ENCODE results near the gene ZNRD2. TPM values are rescaled to one million over a fixed set of nuclear protein-coding genes. Genes with fewer than 3 reads are reported as not detected.

The ZNRD2 gene
- polyA plus RNA-seq, 3 donors = 48.5 to 65.1 (median 56.2) TPM

GRCh38 chr11:65575568-65576231 lies 5.4 kb downstream of the ZNRD2 start, which contains the start of gene EHBP1L1:
Gene EHBP1L1, plus strand, starts transcription at chr11:65576053. Its CDS starts 250 bp downstream, at chr11:65576303.
- no peaks in the 10 kb centered on the region for H3K9me3 ChIP-seq (replicated peaks in 1 of 2; ENCODE audit: control insufficient read depth in 1 of 2, insufficient read depth in 1 of 2, low read length in 2 of 2)
- WGBS (ENCODE audit: insufficient coverage) = 0% methylated on average over 53 of the region's 69 CpGs
- peak within 1 kb of the TSS; percentile 80 for H3K9ac ChIP-seq (ENCODE audit: insufficient read depth, low read length, poor library complexity, severe bottlenecking)
- peaks cover 0 to 2% (median 0%) of the 10 kb centered on the region in 7 donors for H3K9me3 Mint-ChIP-seq
- peak within 1 kb of the TSS; percentile 85 to 93 for H3K27ac ChIP-seq (ENCODE audit: low read depth in 1 of 2, low read length in 2 of 2)
- H3K27me3 ChIP-seq (ENCODE audit: control insufficient read depth in 2 of 2, insufficient read depth in 2 of 2, low read length in 2 of 2) = no peaks in the 10 kb centered on the region
- peaks cover 77% of the 10 kb centered on the region for H4K20me1 ChIP-seq (ENCODE audit: insufficient read depth, low read length)
- TF ChIP-seq, protein P1, sequence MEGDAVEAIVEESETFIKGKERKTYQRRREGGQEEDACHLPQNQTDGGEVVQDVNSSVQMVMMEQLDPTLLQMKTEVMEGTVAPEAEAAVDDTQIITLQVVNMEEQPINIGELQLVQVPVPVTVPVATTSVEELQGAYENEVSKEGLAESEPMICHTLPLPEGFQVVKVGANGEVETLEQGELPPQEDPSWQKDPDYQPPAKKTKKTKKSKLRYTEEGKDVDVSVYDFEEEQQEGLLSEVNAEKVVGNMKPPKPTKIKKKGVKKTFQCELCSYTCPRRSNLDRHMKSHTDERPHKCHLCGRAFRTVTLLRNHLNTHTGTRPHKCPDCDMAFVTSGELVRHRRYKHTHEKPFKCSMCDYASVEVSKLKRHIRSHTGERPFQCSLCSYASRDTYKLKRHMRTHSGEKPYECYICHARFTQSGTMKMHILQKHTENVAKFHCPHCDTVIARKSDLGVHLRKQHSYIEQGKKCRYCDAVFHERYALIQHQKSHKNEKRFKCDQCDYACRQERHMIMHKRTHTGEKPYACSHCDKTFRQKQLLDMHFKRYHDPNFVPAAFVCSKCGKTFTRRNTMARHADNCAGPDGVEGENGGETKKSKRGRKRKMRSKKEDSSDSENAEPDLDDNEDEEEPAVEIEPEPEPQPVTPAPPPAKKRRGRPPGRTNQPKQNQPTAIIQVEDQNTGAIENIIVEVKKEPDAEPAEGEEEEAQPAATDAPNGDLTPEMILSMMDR (IDR thresholded peaks at IDR 0.05) = no peak
- H3K79me2 ChIP-seq (ENCODE audit: insufficient read depth, low read length) = peaks cover 85% of the 10 kb centered on the region
- H3K4me3 Mint-ChIP-seq = peak within 1 kb of the TSS; percentile 90 to 95
- no peaks in the 10 kb centered on the region for H3K27me3 Mint-ChIP-seq (ENCODE audit: low read depth in 3 of 3)
- peaks cover 63 to 83% of the 10 kb centered on the region in 2 donors for H3K4me1 ChIP-seq (ENCODE audit: control insufficient read depth in 1 of 2, insufficient read depth in 2 of 2, low read length in 2 of 2)
- peak within 1 kb of the TSS; percentile 93 to 99 (median 97) for H3K27ac Mint-ChIP-seq
- intact Hi-C loops (cut with micrococcal nuclease) = loop anchor here (2.0 to 10.0 kb wide), 3 partner anchors 35 to 551 kb away; partner anchors contain the start of genes MAP3K11 (in 1 of the 2) and SNX15 (in 1 of the 2)
- H3K36me3 ChIP-seq (replicated peaks in 1 of 2; ENCODE audit: control insufficient read depth in 1 of 2, insufficient read depth in 2 of 2, low read length in 2 of 2) = peaks cover 27% of the 10 kb centered on the region in 2 donors
- peak within 1 kb of the TSS; percentile 68 to 100 (median 98) for H3K4me3 ChIP-seq (replicated peaks in 1 of 3; ENCODE audit: low read depth in 2 of 3, low read length in 3 of 3)
- H2AFZ ChIP-seq (ENCODE audit: insufficient read depth, low read depth, low read length, poor library complexity, severe bottlenecking) = peak within 1 kb of the TSS; percentile 26
- DNase-seq = peak; percentile 63 to 81 (median 72)
- H3K36me3 Mint-ChIP-seq = peaks cover 24 to 37% of the 10 kb centered on the region in 2 donors
- peaks cover 62% of the 10 kb centered on the region for H3K4me1 Mint-ChIP-seq
- H3K4me2 ChIP-seq (replicated peaks; ENCODE audit: extremely low read depth, low read length, poor library complexity, severe bottlenecking) = peak within 1 kb of the TSS; percentile 97

DNA sequence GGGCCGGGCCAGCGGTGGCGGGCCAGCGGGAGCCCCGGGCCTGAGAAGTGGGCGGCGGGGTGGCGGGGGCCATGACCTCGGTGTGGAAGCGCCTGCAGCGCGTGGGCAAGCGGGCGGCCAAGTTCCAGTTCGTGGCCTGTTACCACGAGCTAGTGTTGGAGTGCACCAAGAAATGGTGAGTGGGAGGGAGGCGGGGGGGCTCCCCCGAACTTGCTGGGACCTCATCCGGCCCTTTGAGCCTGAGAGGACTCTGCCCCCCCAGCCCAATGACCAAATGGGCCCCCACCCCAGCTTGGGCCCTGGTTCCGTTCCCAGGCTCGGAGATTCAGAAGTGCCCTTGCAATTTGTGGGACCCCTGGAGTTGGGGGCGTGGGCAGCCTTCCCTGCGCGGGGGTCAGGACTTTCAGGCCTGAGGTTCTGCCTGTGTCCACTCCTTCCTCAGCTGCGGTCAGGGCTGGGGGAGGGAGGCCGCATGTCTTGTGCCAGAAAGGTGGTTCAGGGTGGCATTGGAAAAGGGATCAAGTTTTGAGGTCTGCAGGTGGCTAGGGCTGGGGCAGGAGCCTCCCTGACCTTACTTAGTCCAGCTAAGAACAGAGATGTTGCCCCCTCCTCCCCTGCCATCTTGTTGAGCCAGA lies 6.1 kb downstream of the ZNRD2 start:
- H3K36me3 ChIP-seq (replicated peaks in 1 of 2; ENCODE audit: control insufficient read depth in 1 of 2, insufficient read depth in 2 of 2, low read length in 2 of 2) = peaks cover 33 to 34% of the 10 kb centered on the region in 2 donors
- intact Hi-C loops (cut with micrococcal nuclease) = loop anchor here (5.0 to 10.0 kb wide), 2 partner anchors 36 to 552 kb away; partner anchors contain the start of genes MAP3K11 (in 1 of the 2) and SNX15 (in 1 of the 2)
- Mint-ChIP-seq H3K36me3 (peaks cover 28 to 43% of the 10 kb centered on the region in 2 donors), H3K27ac (peak overlapping the region; percentile 93 to 97 (median 95)), H3K27me3 (ENCODE audit: low read depth in 3 of 3) (no peaks in the 10 kb centered on the region), H3K9me3 (peaks cover 0 to 2% (median 0%) of the 10 kb centered on the region in 7 donors), H3K4me1 (peaks cover 56% of the 10 kb centered on the region), H3K4me3 (peak overlapping the region; percentile 90 to 95)
- peak overlapping the region; percentile 80 for H3K9ac ChIP-seq (ENCODE audit: insufficient read depth, low read length, poor library complexity, severe bottlenecking)
- no peak for DNase-seq
- H3K79me2 ChIP-seq (ENCODE audit: insufficient read depth, low read length) = peaks cover 85% of the 10 kb centered on the region
- TF ChIP-seq, protein P1 (IDR thresholded peaks at IDR 0.05) = no peak
- H3K27ac ChIP-seq (ENCODE audit: low read depth in 1 of 2, low read length in 2 of 2) = peak overlapping the region; percentile 82 to 93
- H3K9me3 ChIP-seq (replicated peaks in 1 of 2; ENCODE audit: control insufficient read depth in 1 of 2, insufficient read depth in 1 of 2, low read length in 2 of 2) = no peaks in the 10 kb centered on the region
- H3K4me1 ChIP-seq (ENCODE audit: control insufficient read depth in 1 of 2, insufficient read depth in 2 of 2, low read length in 2 of 2) = peaks cover 57 to 79% of the 10 kb centered on the region in 2 donors
- H2AFZ ChIP-seq (ENCODE audit: insufficient read depth, low read depth, low read length, poor library complexity, severe bottlenecking) = no peak overlapping the region
- no peaks in the 10 kb centered on the region for H3K27me3 ChIP-seq (ENCODE audit: control insufficient read depth in 2 of 2, insufficient read depth in 2 of 2, low read length in 2 of 2)
- H4K20me1 ChIP-seq (ENCODE audit: insufficient read depth, low read length) = peaks cover 79% of the 10 kb centered on the region
- peak overlapping the region; percentile 97 for H3K4me2 ChIP-seq (replicated peaks; ENCODE audit: extremely low read depth, low read length, poor library complexity, severe bottlenecking)
- H3K4me3 ChIP-seq (replicated peaks in 1 of 3; ENCODE audit: low read depth in 2 of 3, low read length in 3 of 3) = peak overlapping the region; percentile 48 to 100 (median 98)
- 9% methylated on average over 22 of the region's 26 CpGs for WGBS (ENCODE audit: insufficient coverage)
